Stimulated activated naive CD8-positive, alpha-beta T cell treated with anti-CD3 and anti-CD28 coated beads, Interleukin-15, amount 100 ng/mL, for 72 hours (primary cell): Measurements from ENCODE around the gene MARCHF3.
"Not testable (repeated sequence)": the region's sequence is repeated elsewhere in the genome, so short reads cannot be mapped to it uniquely, and the experiment has no call there.

ENCODE experiments used
- ATAC-seq: fragments of 150-1000 bp; cut with Tn5 transposase; 2 replicates; pipeline ENCODE4 v1.10.0; 2021; ENCODE audit warnings: mild to moderate bottlenecking, moderate library complexity
- DNase-seq, 2 donors: peaks; one replicate each; pipeline ENCODE4 v3.0.0; 2021 to 2022
- H3K27ac Mint-ChIP-seq, 2 donors: one replicate each; pipeline ENCODE4 v1.8.0; 2022; ENCODE audit warnings: mild to moderate bottlenecking in 2 of 2, mixed read lengths in 2 of 2, moderate library complexity in 2 of 2
- H3K27me3 Mint-ChIP-seq: one replicate; pipeline ENCODE4 v1.8.0; 2022; ENCODE audit warnings: mixed read lengths
- H3K4me1 Mint-ChIP-seq: one replicate; pipeline ENCODE4 v1.8.0; 2022; ENCODE audit warnings: mild to moderate bottlenecking, mixed read lengths
- H3K4me3 Mint-ChIP-seq, 2 donors: one replicate each; pipeline ENCODE4 v1.8.0; 2022; ENCODE audit warnings: mild to moderate bottlenecking in 2 of 2, mixed read lengths in 2 of 2, moderate library complexity in 1 of 2
- H3K9me3 Mint-ChIP-seq, 2 donors: one replicate each; pipeline ENCODE4 v1.8.0; 2022; ENCODE audit warnings: mixed read lengths in 2 of 2

Gene MARCHF3

DNA sequence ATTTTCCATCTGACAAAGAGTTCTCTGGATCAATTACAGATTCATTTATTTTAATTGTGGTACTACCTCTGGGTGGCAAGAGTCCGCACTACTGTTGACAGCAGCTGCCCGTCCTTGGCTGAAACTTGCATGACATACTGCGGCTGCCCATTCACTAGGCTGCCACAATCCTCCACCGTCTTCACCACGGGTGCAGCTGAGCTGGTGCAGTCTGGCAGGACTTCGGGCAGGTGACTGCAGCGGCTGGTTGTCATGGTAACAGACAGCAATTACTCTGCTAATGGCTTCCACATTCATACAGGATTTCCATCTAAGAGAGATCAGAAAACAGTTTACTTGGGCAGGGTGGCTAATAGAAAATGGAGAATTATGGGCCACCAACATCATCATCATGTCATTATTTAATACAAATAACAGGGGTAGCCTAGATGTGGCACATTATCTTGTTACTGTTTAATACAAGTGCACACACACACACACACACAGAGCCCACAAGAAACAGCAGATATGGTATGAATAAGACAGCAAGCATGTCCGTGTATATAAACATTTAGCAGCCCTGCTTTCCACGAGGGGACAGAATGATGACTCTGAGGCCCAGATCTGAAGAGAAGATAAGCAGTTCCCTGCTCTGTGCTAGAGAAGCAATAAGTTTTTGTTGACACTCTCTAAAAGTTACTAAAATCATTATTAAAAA is 112.3 kb downstream of the MARCHF3 start:
- no peak for DNase-seq
- no peak overlapping the region for H3K27ac Mint-ChIP-seq
- no peaks in the 10 kb centered on the region for H3K4me1 Mint-ChIP-seq
- no peaks in the 10 kb centered on the region for H3K9me3 Mint-ChIP-seq
- no peak overlapping the region for H3K4me3 Mint-ChIP-seq
- no peaks in the 10 kb centered on the region for H3K27me3 Mint-ChIP-seq
- ATAC-seq = no peak

DNA sequence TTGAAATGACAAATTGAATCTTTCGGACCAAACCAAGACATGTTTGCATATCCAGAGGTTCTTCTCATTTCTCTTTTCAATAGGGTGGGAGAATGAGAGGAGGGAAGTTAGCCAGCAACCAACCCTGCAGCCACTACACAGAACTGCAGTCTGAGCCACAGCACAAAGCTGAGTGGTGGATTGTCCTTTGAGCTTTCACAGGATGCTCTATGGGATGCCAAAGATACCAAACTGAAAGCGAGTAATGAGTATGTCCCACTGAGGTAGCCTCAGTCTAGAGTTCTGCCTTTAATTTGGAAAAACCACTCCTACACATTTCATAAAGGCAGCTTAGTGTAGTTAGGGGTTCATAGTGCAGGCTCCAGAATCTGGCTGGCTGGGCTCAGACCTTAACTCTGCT is 114.9 kb downstream of the MARCHF3 start:
- Mint-ChIP-seq H3K27me3 (no peaks in the 10 kb centered on the region), H3K9me3 (peaks cover 0 to 8% of the 10 kb centered on the region in 2 donors), H3K27ac (no peak overlapping the region), H3K4me3 (no peak overlapping the region), H3K4me1 (no peaks in the 10 kb centered on the region)
- peak; percentile 80 for ATAC-seq
- no peak for DNase-seq

DNA sequence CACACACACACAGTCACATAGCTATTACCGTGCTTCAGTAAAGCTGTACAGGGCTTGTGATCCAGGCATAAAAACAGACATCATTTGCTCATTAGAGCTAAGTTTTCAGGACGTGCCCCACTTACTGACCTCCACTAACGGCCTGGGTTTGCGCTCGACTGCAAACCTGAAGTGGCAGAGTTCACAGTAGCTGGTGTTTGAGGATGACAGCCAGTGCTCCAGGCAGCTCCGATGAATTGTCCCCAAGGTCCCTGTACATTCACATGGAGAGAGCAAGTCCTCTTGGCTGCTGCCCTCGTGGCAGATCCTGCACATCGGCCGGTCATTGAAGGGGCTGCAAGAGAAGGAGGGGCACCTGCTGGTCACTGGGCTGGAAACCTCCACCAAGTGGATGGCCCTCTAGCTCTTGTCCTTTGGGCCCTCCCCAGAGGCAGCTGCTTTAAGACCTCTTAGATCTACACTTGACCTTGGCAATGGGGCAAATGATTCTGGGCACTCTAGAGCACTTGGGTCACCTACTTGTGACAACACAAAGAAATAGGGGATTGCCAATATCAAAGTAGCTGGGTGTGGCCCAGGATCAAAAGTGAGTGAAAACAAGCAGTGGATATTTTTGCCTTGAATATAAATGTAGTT is 115.4 kb downstream of the MARCHF3 start:
- Mint-ChIP-seq H3K27me3 (no peaks in the 10 kb centered on the region), H3K27ac (no peak overlapping the region), H3K9me3 (peaks cover 5 to 13% of the 10 kb centered on the region in 2 donors), H3K4me3 (no peak overlapping the region), H3K4me1 (no peaks in the 10 kb centered on the region)
- no peak for ATAC-seq
- DNase-seq = no peak

DNA sequence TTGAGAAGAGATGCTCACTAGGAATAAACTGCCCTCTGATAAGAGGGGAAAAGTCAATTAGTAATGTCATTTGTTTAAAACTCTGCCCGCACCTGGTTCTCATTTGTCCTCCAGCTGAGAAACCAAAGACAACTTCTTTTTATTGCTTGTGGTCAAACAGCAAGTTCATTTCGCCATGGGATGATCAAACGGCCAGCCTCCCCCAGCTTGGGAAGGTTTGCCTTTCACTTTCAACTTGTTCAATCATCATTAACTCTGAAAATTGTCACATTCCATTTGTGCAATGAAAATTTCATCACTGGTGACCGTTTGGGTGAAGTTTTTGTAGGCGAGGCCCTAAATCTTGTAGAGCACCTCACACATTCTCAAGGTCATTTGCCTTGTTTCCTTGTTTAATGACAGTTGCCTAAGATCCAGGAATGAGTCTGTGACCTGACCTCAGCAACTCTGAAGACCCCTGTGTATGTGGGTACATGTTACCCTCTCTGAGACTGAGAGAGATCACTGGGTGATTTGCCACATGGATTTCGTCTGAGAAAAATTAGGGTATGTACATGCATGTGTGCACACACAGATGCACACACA is 117.7 kb downstream of the MARCHF3 start:
- H3K9me3 Mint-ChIP-seq = peaks cover 17 to 27% of the 10 kb centered on the region in 2 donors
- H3K4me3 Mint-ChIP-seq = no peak overlapping the region
- DNase-seq (no peak), ATAC-seq (no peak)
- no peaks in the 10 kb centered on the region for H3K4me1 Mint-ChIP-seq
- no peak overlapping the region for H3K27ac Mint-ChIP-seq
- H3K27me3 Mint-ChIP-seq = no peaks in the 10 kb centered on the region

DNA sequence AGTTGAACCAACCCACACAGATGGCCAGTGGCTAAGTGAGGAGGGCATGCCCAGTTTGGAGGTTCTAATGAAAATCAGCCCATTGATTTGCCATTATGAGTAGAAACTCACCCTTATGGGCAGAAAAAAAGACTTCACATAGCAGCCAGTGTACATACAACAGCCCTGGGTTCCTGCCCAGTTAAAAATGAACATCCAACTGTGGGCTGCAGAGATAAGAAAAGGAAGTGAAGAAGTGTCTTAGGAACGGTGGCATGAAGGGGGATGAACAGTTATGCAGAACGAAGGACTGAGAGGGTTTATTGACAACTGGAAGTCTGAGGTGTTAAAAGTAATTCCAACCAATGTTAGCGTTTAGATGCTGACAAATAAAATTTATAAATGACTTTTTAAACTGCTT is 118.4 kb downstream of the MARCHF3 start:
- Mint-ChIP-seq H3K4me1 (no peaks in the 10 kb centered on the region), H3K27ac (no peak overlapping the region), H3K9me3 (peaks cover 17 to 27% of the 10 kb centered on the region in 2 donors), H3K27me3 (no peaks in the 10 kb centered on the region), H3K4me3 (no peak overlapping the region)
- DNase-seq (no peak), ATAC-seq (no peak)

DNA sequence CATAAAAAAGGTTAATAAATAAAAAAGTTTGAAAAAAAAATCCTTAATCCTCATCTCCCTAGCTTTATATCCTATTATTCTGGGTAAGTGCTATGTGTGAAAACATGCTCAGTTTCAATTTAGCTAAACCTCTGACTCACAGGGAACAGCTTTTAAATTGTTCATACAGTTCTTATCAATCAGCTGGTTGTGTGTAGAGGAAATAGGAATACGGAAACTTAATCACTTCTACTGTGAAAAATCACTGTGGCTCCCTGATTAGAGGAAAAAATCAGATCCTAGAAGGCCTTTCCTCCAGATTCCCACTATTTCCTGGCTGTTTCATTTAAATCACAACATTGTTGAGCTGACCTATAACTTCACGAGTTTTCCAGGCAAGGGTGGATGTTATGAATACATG is 120.5 kb downstream of the MARCHF3 start:
- Mint-ChIP-seq H3K27ac (no peak overlapping the region), H3K27me3 (no peaks in the 10 kb centered on the region), H3K4me3 (no peak overlapping the region), H3K9me3 (peaks cover 17 to 27% of the 10 kb centered on the region in 2 donors), H3K4me1 (no peaks in the 10 kb centered on the region)
- ATAC-seq (no peak), DNase-seq (no peak)

DNA sequence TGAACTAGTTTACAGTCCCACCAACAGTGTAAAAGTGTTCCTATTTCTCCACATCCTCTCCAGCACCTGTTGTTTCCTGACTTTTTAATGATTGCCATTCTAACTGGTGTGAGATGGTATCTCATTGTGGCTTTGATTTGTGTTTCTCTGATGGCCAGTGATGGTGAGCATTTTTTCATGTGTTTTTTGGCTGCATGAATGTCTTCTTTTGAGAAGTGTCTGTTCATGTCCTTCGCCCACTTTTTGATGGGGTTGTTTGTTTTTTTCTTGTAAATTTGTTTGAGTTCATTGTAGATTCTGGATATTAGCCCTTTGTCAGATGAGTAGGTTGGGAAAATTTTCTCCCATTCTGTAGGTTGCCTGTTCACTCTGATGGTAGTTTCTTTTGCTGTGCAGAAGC is 126.0 kb downstream of the MARCHF3 start:
- not testable (repeated sequence) for H3K27ac Mint-ChIP-seq, H3K27me3 Mint-ChIP-seq, DNase-seq, H3K4me1 Mint-ChIP-seq, H3K4me3 Mint-ChIP-seq, H3K9me3 Mint-ChIP-seq, ATAC-seq

DNA sequence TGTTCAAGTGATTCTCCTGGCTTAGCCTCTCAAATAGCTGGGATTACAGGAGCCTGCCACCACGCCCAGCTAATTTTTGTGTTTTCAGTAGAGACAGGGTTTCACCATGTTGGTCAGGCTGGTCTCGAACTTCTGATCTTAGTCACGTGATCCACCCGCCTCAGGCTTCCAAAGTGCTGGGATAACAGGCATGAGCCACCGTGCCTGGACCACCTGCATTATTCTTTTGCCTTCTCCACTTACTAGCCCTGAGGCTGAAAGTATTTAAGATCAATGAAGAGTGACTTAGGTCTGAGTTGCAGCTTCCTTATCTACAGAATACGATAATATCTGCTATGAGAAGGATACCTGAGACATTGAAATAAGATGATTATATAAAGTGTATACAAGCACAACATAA is 129.6 kb downstream of the MARCHF3 start:
- Mint-ChIP-seq H3K27ac (no peak overlapping the region), H3K4me3 (no peak overlapping the region)
- ATAC-seq = no peak

DNA sequence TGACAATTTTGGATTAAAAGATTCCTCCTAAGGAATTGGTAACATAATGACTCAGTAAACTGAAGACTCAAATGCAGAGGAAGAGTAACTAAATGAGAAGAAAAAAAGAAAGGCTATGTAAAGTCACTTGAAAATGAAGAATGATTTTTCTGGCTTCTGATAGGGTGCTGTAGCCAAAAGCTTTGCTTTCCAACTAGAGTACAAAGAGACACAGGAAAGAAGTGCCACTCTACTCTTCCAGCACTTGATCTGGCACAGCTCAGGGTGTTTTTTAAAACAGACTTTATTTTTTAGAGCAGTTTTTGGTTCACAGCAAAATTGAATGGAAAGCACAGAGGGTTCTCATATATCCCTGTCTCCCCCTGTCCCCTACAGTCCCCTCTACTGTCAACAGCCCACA is 130.9 kb downstream of the MARCHF3 start:
- Mint-ChIP-seq H3K4me3 (no peak overlapping the region), H3K4me1 (no peaks in the 10 kb centered on the region), H3K27ac (no peak overlapping the region), H3K27me3 (no peaks in the 10 kb centered on the region), H3K9me3 (peaks cover 7 to 8% of the 10 kb centered on the region in 2 donors)
- DNase-seq (no peak), ATAC-seq (no peak)

More for the DNA sequence above, 129.6 kb downstream of the MARCHF3 start:
- no peaks in the 10 kb centered on the region for H3K27me3 Mint-ChIP-seq
- no peaks in the 10 kb centered on the region for H3K9me3 Mint-ChIP-seq
- no peaks in the 10 kb centered on the region for H3K4me1 Mint-ChIP-seq
- no peak for DNase-seq

DNA sequence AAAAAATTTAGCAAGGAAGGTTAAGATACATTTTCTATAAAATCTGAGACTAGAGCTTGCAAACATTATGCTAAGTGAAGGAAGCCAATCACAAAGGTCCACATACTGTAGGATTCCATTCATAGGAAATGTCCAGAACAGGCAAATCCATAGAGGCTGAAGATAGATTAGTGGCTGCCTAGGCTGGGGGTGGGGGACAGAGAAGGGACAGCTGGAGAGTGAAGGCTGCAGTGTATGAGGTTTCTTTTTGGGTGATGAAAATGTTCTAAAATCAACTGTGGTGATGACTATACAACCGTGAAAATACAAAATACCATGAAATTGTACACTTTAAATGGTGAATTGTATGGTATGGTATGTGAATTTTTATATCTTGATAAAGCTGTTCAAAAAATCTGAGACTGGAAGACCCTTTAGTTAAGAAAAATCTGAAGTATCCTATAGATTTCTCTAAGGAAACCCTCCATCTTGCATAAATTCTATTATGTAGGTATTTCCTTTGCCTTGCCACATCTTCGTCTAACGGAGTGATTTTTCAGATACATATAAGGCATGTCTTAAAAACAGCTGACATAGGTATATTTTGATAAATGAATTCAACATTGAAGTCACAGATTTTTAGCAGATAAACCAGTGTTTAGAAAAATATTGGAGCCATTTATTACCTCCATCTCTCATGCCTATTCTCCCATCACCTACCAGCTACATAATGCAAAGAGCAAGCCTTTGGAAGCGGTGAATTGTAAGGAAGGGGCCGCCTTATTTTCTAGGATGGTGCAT is 132.3 kb downstream of the MARCHF3 start:
- no peaks in the 10 kb centered on the region for H3K27me3 Mint-ChIP-seq
- no peak for DNase-seq
- peaks cover 9 to 10% of the 10 kb centered on the region in 2 donors for H3K9me3 Mint-ChIP-seq
- no peak for ATAC-seq
- H3K4me3 Mint-ChIP-seq = no peak overlapping the region
- H3K27ac Mint-ChIP-seq = no peak overlapping the region
- no peaks in the 10 kb centered on the region for H3K4me1 Mint-ChIP-seq

DNA sequence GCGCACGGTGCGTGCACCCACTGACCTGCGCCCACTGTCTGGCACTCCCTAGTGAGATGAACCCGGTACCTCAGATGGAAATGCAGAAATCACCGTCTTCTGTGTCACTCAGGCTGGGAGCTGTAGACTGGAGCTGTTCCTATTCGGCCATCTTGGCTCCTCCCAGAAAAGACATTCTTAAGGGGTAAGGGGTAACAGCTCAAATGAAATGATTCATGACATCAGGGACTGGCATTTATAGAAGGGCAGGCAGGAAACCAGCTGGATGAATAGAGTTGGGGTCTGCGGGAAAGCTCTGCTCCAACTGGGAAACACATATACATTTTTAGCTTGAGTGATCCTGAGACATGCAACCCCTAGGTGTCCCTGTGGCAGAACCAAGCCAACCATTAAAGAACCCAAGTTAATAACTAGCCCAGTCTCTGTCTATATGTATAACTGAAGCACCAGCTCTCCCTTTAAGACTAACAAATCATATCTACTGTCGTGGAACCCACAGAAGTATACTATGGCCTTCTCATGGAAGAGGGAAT is 134.1 kb downstream of the MARCHF3 start:
- no peak for DNase-seq
- no peak overlapping the region for H3K27ac Mint-ChIP-seq
- no peaks in the 10 kb centered on the region for H3K4me1 Mint-ChIP-seq
- H3K27me3 Mint-ChIP-seq = no peaks in the 10 kb centered on the region
- no peak for ATAC-seq
- H3K4me3 Mint-ChIP-seq = no peak overlapping the region
- peaks cover 9 to 10% of the 10 kb centered on the region in 2 donors for H3K9me3 Mint-ChIP-seq

DNA sequence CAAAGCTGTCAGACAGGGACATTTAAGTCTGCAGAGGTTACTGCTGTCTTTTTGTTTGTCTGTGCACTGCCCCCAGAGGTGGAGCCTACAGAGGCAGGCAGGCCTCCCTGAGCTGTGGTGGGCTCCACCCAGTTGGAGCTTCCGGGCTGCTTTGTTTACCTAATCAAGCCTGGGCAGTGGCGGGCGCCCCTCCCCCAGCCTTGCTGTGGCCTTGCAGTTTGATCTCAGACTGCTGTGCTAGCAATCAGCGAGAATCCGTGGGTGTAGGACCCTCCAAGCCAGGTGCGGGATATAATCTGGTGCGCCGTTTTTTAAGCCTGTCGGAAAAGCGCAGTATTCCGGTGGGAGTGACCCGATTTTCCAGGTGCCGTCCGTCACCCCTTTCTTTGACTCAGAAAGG is 134.6 kb downstream of the MARCHF3 start:
- not testable (repeated sequence) for H3K27ac Mint-ChIP-seq, DNase-seq, H3K4me1 Mint-ChIP-seq, H3K4me3 Mint-ChIP-seq, H3K27me3 Mint-ChIP-seq, ATAC-seq, H3K9me3 Mint-ChIP-seq

DNA sequence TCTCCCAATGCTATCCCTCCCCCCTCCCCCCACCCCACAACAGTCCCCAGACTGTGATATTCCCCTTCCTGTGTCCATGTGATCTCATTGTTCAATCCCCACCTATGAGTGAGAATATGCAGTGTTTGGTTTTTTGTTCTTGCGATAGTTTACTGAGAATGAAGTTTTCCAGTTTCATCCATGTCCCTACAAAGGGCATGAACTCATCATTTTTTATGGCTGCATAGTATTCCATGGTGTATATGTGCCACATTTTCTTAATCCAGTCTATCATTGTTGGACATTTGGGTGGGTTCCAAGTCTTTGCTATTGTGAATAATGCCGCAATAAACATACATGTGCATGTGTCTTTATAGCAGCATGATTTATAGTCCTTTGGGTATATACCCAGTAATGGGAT is 139.9 kb downstream of the MARCHF3 start:
- not testable (repeated sequence) for H3K4me1 Mint-ChIP-seq, H3K27me3 Mint-ChIP-seq, H3K27ac Mint-ChIP-seq, H3K9me3 Mint-ChIP-seq, DNase-seq, H3K4me3 Mint-ChIP-seq, ATAC-seq

DNA sequence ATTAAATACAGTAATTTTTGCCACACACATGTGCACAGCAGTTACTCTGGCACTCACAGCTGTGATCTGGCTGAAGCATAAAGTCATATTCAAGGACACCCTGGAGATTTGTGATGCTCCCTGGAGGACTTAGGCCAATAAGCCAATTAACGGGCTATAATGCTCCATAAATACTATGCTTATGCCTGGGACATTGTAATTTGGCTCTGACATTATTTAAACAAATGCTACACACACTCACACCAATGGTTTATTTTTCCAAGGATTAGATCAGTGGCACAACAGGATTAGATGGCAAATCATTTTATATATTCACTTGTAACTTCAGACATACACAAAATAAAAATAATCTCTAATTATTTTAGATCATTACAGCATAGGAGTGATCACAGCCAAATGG is 142.2 kb downstream of the MARCHF3 start:
- DNase-seq (no peak), ATAC-seq (no peak)
- no peak overlapping the region for H3K4me3 Mint-ChIP-seq
- no peaks in the 10 kb centered on the region for H3K4me1 Mint-ChIP-seq
- no peak overlapping the region for H3K27ac Mint-ChIP-seq
- no peaks in the 10 kb centered on the region for H3K27me3 Mint-ChIP-seq
- H3K9me3 Mint-ChIP-seq = no peaks in the 10 kb centered on the region

DNA sequence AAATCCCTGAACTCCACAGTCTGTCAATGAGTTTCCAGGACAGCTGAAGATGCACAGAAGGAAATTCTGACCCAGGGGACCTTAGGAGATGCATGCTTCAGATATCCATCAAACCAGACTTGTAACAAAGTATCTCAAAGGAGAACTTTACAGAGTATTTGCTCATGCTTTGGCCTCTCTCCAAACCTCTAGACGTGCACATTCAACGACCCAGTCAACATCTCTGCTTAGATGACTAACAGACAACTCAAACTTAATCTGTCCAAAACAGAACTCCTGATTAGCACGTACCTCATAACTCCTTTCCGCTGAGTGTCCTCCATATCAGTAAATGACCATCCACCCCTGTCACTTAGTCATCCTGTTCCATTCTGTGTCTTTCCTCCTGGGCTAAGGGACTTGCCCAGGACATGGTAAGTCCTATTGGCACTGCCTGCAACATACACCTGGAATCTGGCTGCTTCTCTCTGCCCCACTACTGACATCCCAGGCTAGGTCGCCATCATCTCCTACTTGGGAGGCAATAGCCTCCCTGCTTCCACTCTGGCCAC is 146.0 kb downstream of the MARCHF3 start:
- Mint-ChIP-seq H3K27me3 (no peaks in the 10 kb centered on the region), H3K4me1 (no peaks in the 10 kb centered on the region), H3K9me3 (no peaks in the 10 kb centered on the region), H3K4me3 (no peak overlapping the region), H3K27ac (peak overlapping the region in 1 of 2 donors; percentile 54)
- DNase-seq = no peak
- ATAC-seq = no peak
